Activated CD4-positive, alpha-beta T cell treated with anti-CD3 and anti-CD28 coated beads, Interleukin-2, amount 10 ng/mL, durations not matched to agents 7 days and 5 days (primary cell): ENCODE results near the gene WWOX. TPM values are rescaled to one million over a fixed set of nuclear protein-coding genes. Genes with fewer than 3 reads are reported as not detected.

Source experiments
- CTCF ChIA-PET: fragments of 350-600 bp; sonication (Branson Sonifier 250); formaldehyde crosslinking; loops from one replicate; lab custom pipeline; 2021; ENCODE audit warnings: antibody characterized with exemption; lab: Charles Lee
- POLR2A ChIA-PET: fragments of 350-600 bp; sonication (Branson Sonifier 250); formaldehyde crosslinking; loops from one replicate; lab custom pipeline; 2021; ENCODE audit warnings: antibody characterized with exemption; lab: Charles Lee
- DNase-seq: peaks from one replicate; pipeline ENCODE4 v3.0.0-alpha.2; 2020
- H3K27ac Mint-ChIP-seq: one replicate; pipeline ENCODE4 v1.8.0; 2021; ENCODE audit warnings: mild to moderate bottlenecking, moderate library complexity, mixed read lengths
- H3K27me3 Mint-ChIP-seq: one replicate; pipeline ENCODE4 v1.8.0; 2021; ENCODE audit warnings: mixed read lengths
- H3K36me3 Mint-ChIP-seq: one replicate; pipeline ENCODE4 v1.8.0; 2021; ENCODE audit warnings: low read depth, mixed read lengths
- H3K4me1 Mint-ChIP-seq: one replicate; pipeline ENCODE4 v1.8.0; 2021; ENCODE audit warnings: mixed read lengths
- H3K4me3 Mint-ChIP-seq: one replicate; pipeline ENCODE4 v1.8.0; 2021; ENCODE audit warnings: mild to moderate bottlenecking, moderate library complexity, mixed read lengths
- H3K9me3 Mint-ChIP-seq: one replicate; pipeline ENCODE4 v1.8.0; 2021; ENCODE audit warnings: mixed read lengths
- total RNA-seq, 2 experiments: library from RNA; stranded (reverse); gene quantifications; one replicate each; pipeline ENCODE4 v1.2.3, GENCODE V29; 2021

Gene WWOX
- total RNA-seq, 2 experiments from 2014 or later: 22.2 to 28.9 TPM

DNA sequence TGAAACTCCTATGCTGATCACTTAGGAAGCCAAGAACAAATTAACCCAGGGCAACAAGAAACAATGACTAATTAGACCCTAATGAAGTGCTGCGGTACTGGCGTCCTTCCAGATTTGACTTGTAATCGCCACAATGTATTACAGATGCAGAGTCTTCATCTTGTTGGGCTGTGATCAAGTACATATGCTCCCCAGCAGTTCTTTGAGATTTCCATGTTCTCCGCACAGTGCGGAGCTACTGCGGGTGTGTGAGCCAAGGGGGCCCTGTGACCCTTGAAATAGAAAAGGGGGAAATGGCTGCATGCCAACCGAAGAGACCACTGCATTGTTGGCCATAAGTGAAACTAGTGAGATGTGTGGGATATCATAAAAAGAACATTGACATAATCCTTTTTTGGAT, 1031.2 kb downstream of the WWOX start:
- POLR2A ChIA-PET: no interaction called here
- H3K36me3 Mint-ChIP-seq: no peaks in the 10 kb centered on the region

DNA sequence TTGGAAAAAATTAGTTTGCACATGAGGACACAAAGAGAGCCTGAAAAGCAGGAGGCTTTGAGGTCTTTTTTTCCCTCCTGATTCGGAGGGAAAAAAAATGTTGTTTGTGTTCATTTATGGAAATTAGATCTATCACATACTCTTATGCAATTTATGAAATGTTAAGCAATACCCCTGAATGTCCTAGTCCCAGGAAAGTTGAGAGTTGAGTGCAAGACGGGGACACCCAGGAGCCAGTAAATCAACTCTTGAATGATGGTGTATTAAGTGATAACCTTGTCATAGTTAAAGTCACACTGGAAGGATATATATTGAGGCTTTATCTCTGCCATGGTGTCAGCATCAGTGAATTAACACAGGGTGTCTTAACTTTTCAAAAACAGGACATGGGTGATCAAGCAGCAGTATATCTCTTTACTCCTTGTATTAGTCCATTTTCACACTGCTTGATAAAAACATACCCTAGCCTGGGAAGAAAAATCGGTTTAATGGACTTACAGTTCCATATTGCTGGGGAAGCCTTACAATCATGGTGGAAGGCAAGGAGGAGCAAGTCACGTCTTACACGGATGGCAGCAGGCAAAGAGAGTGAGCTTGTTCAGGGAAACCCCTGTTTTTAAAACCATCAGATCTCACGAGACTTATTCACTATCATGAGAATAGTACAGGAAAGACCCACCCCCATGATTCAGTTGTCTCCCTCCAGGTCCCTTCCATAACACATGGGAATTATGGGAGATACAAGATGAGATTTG, 1032.0 kb downstream of the WWOX start:
- ChIA-PET POLR2A (no interaction called here), CTCF (no interaction called here)
- Mint-ChIP-seq H3K36me3 (no peaks in the 10 kb centered on the region), H3K9me3 (no peaks in the 10 kb centered on the region), H3K27ac (no peak overlapping the region), H3K27me3 (no peaks in the 10 kb centered on the region), H3K4me3 (no peak overlapping the region), H3K4me1 (no peaks in the 10 kb centered on the region)
- DNase-seq: no peak

More for the DNA sequence above, 1031.2 kb downstream of the WWOX start:
- no peaks in the 10 kb centered on the region for H3K9me3 Mint-ChIP-seq
- no peak overlapping the region for H3K27ac Mint-ChIP-seq
- DNase-seq: no peak
- H3K27me3 Mint-ChIP-seq: no peaks in the 10 kb centered on the region
- H3K4me3 Mint-ChIP-seq: no peak overlapping the region
- CTCF ChIA-PET: no interaction called here
- H3K4me1 Mint-ChIP-seq: no peaks in the 10 kb centered on the region

DNA sequence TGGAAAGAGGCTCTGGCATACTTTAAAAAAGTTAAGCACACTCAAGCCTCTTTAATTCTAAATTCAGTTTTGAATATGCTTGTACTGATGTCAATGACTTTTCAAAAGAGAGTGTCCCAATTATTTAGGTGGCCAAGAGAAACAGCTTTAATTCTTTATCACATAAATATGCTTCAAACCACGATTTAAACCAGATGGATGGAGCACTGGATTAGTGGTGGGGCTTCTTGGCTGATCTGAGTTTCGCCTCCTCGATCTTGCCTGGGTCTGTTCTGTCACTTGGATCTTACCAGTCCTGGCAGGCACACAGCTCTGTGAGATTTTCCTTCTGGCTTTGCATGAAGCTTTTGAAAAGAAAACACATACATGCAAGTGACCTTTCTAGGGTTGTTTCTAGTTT, 1033.2 kb downstream of the WWOX start:
- ChIA-PET POLR2A (no interaction called here), CTCF (no interaction called here)
- H3K27ac Mint-ChIP-seq: no peak overlapping the region
- DNase-seq: no peak
- H3K4me1 Mint-ChIP-seq: no peaks in the 10 kb centered on the region
- no peaks in the 10 kb centered on the region for H3K36me3 Mint-ChIP-seq
- no peaks in the 10 kb centered on the region for H3K9me3 Mint-ChIP-seq
- no peak overlapping the region for H3K4me3 Mint-ChIP-seq
- no peaks in the 10 kb centered on the region for H3K27me3 Mint-ChIP-seq

DNA sequence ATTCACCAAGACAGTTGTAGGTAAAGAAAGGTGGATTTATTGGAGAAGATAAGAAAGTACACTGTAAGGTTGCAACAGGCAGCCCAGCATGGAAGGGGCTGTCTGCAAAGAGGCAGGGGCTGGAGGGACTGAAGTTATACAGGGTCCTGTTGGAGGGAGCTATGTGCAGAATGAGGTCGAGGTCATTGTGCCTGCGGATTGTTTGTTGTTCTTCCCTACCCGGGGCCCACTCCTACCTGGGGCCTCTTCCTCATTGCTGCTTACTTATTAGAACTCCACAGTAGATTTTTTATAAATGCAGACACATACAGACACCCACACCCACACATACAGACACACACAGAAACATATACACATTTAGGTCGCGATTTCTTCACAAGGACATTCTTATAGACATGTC, 1034.8 kb downstream of the WWOX start:
- Mint-ChIP-seq H3K36me3 (no peaks in the 10 kb centered on the region), H3K4me3 (no peak overlapping the region), H3K27ac (no peak overlapping the region), H3K9me3 (no peaks in the 10 kb centered on the region), H3K4me1 (no peaks in the 10 kb centered on the region), H3K27me3 (no peaks in the 10 kb centered on the region)
- ChIA-PET CTCF (interaction anchor here (1.0 to 1.1 kb wide), 2 partner anchors 12 kb away, joined by 3 read pairs; no protein-coding TSS in a partner anchor), POLR2A (no interaction called here)
- no peak for DNase-seq

DNA sequence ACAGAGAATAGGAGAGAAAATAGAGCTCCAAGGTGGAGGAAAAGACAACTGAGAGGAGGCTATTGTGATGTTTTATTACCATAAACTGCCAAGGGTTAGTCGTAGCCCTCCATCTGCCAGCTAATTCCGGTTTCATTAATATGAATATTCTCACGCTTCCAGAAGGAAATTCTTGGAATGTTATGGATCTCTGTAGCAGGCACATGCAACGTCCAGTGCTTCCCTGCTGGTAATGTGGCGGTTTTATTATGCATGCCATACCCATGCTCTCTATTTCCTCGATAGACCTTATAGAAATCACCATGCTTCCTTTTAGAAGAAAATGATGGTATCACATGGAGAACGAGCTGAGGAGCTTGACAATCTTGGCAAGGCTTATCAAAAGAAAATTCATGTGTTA, 1037.5 kb downstream of the WWOX start:
- Mint-ChIP-seq H3K4me1 (no peaks in the 10 kb centered on the region), H3K9me3 (no peaks in the 10 kb centered on the region), H3K36me3 (no peaks in the 10 kb centered on the region), H3K27ac (no peak overlapping the region), H3K27me3 (no peaks in the 10 kb centered on the region), H3K4me3 (no peak overlapping the region)
- POLR2A ChIA-PET: no interaction called here
- DNase-seq: no peak
- CTCF ChIA-PET: interaction anchor here (1.3 kb wide), 1 partner anchor 10 kb away, joined by 3 read pairs; no protein-coding TSS in a partner anchor

DNA sequence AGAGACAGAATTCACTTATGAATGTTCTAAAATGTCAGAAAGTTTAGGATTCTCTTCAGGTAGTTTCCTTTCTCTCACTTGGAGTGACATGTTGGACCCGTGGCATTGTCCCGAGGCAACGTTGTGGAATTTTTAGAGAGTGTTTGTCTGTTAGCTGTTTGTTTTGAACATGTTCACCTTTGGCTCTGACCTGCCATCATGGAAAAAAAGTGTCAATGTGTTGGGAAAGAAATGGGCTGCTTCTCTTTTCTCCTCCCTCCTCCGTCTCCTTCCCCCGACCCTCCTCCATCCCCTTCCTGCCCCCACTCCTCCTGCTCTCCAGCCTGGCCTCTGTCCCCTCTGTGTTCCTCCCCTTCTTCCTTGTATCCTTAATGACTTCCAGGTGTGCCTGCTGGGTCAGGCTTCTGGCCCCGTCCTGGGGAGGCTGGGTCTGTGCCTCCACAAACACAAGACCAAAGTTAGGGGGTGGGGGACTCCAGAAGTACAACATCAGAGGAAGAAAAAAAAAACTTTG, 1038.0 kb downstream of the WWOX start:
- H3K27me3 Mint-ChIP-seq: no peaks in the 10 kb centered on the region
- ChIA-PET POLR2A (no interaction called here), CTCF (interaction anchor here (1.3 kb wide), 1 partner anchor 9 kb away, joined by 3 read pairs; no protein-coding TSS in a partner anchor)
- no peak for DNase-seq
- no peaks in the 10 kb centered on the region for H3K9me3 Mint-ChIP-seq
- no peaks in the 10 kb centered on the region for H3K36me3 Mint-ChIP-seq
- H3K27ac Mint-ChIP-seq: no peak overlapping the region
- no peak overlapping the region for H3K4me3 Mint-ChIP-seq
- H3K4me1 Mint-ChIP-seq: no peaks in the 10 kb centered on the region

DNA sequence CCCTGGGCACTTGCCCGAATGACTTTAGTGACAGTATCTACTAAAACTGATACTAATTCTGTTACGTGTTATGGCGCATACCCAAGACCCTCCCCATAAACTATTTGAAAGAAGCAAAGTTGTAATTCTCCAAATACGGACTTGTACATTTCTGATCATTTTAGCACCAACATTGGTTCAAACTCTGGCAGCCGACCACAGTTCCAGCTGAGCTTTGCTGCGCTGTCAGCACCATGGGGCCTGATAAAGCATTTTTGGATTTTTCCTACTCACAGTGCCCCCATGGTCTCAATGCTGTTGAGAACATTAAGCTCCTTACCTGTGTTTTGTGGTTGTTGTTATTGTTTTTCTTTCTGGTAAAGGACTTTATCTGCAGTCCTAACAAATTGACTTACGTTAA, 1040.3 kb downstream of the WWOX start:
- no peak for DNase-seq
- Mint-ChIP-seq H3K9me3 (no peaks in the 10 kb centered on the region), H3K4me1 (no peaks in the 10 kb centered on the region), H3K36me3 (no peaks in the 10 kb centered on the region), H3K4me3 (no peak overlapping the region), H3K27ac (no peak overlapping the region), H3K27me3 (no peaks in the 10 kb centered on the region)
- POLR2A ChIA-PET: no interaction called here
- CTCF ChIA-PET: interaction anchor here (0.7 kb wide), 1 partner anchor 12 kb away, joined by 4 read pairs; no protein-coding TSS in a partner anchor

DNA sequence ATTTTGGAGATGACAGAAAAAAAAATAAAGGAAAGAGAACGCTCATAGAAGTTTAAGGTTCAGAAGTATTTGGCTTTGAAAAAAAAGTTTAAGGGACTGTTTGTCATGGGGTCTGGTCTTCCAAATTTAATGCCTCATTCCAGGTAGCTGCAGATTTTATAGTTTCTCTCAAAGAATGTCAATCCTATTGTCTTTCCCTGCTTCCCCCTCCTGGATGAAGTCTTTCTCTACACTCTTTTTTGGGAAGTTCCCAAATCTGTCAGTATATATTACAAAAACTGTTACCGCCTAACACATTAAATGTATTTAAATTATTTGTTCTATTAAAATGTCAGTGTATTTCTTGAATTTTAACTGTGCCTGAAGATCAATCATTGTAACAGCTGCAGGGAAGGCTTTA, 1043.6 kb downstream of the WWOX start:
- H3K27me3 Mint-ChIP-seq: peaks cover 2% of the 10 kb centered on the region
- no peak for DNase-seq
- H3K27ac Mint-ChIP-seq: no peak overlapping the region
- no peak overlapping the region for H3K4me3 Mint-ChIP-seq
- no peaks in the 10 kb centered on the region for H3K9me3 Mint-ChIP-seq
- POLR2A ChIA-PET: interaction anchor here (1.1 kb wide), 1 partner anchor 368 kb away, joined by 4 read pairs; no protein-coding TSS in a partner anchor
- no peaks in the 10 kb centered on the region for H3K4me1 Mint-ChIP-seq
- CTCF ChIA-PET: no interaction called here
- H3K36me3 Mint-ChIP-seq: no peaks in the 10 kb centered on the region

DNA sequence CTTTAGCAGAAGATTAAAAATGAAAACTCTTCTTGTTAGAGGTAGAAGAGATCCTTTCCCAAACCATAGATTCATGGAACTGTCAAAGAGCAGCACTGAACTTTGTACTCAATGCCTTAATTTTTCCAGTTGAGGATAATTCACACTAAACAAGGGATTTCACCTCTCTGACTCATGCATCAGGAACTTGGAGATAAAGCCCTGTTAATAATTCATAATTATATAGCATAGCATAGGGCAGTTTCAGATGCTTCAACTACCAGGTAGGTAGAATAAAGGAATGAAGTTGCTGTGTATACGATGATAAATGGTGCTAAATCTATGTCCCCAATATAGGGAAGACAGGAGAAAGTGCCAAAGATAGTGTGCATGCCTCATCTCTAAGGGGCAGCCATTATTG, 1050.7 kb downstream of the WWOX start:
- DNase-seq: no peak
- Mint-ChIP-seq H3K36me3 (no peaks in the 10 kb centered on the region), H3K4me3 (no peak overlapping the region), H3K27me3 (peaks cover 2% of the 10 kb centered on the region), H3K4me1 (no peaks in the 10 kb centered on the region), H3K9me3 (no peaks in the 10 kb centered on the region), H3K27ac (no peak overlapping the region)
- POLR2A ChIA-PET: no interaction called here
- CTCF ChIA-PET: no interaction called here

DNA sequence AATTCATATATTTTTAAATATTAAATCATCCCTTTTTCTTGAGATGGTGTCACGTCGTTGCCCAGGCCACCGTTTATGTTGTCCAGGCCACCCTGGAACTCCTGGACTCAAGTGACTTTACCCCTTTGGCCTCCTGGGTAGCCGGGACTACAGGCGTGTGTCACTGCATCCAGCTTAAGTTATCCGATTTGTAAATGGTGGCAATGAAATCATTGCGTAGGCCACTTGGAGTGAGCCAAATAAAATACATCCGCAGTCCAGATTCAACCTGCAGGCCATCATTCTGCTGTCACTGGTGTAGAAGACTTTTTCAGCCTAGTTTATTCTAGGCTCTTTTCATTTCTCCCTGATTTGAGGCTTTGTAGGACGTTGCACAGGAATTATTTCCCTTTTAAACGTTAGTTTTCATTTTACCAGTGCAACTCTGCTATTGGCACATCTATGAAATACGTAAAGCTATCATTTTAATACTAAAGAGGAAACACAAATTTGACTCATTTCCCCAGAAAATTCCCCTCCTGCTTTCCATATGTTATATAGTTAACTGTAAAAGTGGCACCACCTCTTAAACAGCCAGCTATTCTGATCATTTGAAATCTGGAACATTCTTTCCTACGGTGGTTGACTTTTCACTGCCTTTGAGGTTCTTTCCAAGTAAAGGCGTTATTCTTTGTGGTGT, 1051.3 kb downstream of the WWOX start:
- no peaks in the 10 kb centered on the region for H3K4me1 Mint-ChIP-seq
- no peaks in the 10 kb centered on the region for H3K9me3 Mint-ChIP-seq
- ChIA-PET POLR2A (interaction anchor here (0.6 kb wide), 2 partner anchors 250 to 594 kb away, joined by 3 to 4 read pairs; no protein-coding TSS in a partner anchor), CTCF (interaction anchor here (1.0 kb wide), 1 partner anchor 25 kb away, joined by 3 read pairs; no protein-coding TSS in a partner anchor)
- H3K27me3 Mint-ChIP-seq: peaks cover 2% of the 10 kb centered on the region
- no peak for DNase-seq
- H3K4me3 Mint-ChIP-seq: no peak overlapping the region
- no peak overlapping the region for H3K27ac Mint-ChIP-seq
- no peaks in the 10 kb centered on the region for H3K36me3 Mint-ChIP-seq

DNA sequence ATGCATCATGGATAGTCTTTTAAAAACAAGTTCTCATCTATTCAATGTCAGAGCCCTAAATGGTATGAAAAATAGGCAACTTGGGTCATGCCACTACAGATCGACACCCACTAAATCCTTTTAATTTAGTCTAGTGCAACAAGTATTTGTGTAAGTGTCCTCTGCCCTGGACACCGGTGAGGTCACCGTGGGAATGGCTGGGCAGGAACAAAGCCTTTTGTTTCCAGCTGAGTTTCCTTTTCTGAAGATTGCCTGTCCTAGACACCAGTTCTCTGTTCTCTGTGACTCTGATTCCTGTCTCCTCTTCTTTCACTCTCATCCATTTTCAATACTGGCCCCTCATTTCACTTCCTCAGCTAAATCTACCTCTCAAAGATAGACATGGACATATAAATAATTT, 1054.6 kb downstream of the WWOX start:
- Mint-ChIP-seq H3K4me3 (no peak overlapping the region), H3K27ac (no peak overlapping the region), H3K4me1 (peaks cover 16% of the 10 kb centered on the region), H3K27me3 (no peaks in the 10 kb centered on the region), H3K9me3 (no peaks in the 10 kb centered on the region), H3K36me3 (no peaks in the 10 kb centered on the region)
- POLR2A ChIA-PET: no interaction called here
- DNase-seq: no peak
- CTCF ChIA-PET: no interaction called here

DNA sequence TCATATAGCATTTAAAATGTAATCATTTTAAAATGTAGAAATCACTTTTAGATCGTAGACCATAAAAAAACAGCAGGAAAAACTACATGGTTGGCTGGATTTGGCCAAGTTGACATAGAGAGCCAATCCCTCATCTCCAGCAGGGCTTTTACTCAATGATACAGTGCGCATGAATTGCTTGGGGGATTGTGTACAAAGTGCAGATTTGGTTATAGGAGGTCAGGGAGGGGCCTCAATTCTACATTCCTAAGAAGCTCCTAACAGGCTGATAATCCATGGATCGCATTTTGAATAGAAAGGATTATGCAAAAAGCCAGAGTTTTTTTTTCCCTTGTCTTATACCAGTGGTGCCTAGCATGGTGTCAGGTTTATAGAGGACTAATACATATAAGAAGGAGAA, 1056.0 kb downstream of the WWOX start:
- Mint-ChIP-seq H3K9me3 (no peaks in the 10 kb centered on the region), H3K27ac (no peak overlapping the region), H3K4me1 (peaks cover 16% of the 10 kb centered on the region), H3K36me3 (no peaks in the 10 kb centered on the region), H3K27me3 (no peaks in the 10 kb centered on the region), H3K4me3 (no peak overlapping the region)
- ChIA-PET CTCF (interaction anchor here (1.2 kb wide), 1 partner anchor 47 kb away, joined by 3 read pairs; no protein-coding TSS in a partner anchor), POLR2A (no interaction called here)
- DNase-seq: no peak

DNA sequence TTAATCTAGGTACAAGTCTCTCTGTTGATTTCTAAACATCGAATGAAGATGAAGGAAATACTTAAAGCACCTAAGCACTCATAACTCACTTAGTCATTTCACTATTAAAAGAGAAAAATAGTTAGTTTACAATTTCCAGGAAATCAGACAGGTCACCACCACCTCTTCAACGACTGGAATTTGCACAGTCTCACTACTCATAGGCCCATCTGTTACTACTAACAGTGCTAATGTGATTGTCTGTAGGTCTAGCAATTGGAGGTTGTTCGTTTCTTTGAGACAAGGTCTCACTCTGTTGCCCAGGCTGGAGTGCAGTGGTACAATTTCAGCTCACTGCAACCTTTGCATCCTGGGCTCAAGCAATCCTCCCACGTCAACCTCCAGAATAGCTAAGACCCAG, 1056.5 kb downstream of the WWOX start:
- ChIA-PET CTCF (interaction anchor here (1.2 to 1.3 kb wide), 2 partner anchors 9 to 48 kb away, joined by 3 to 4 read pairs; no protein-coding TSS in a partner anchor), POLR2A (no interaction called here)
- H3K4me3 Mint-ChIP-seq: no peak overlapping the region
- DNase-seq: no peak
- no peak overlapping the region for H3K27ac Mint-ChIP-seq
- H3K9me3 Mint-ChIP-seq: no peaks in the 10 kb centered on the region
- no peaks in the 10 kb centered on the region for H3K27me3 Mint-ChIP-seq
- no peaks in the 10 kb centered on the region for H3K36me3 Mint-ChIP-seq
- H3K4me1 Mint-ChIP-seq: peaks cover 16% of the 10 kb centered on the region
